Measurements from ENCODE around the gene CRACR2B.

The CRACR2B gene

DNA sequence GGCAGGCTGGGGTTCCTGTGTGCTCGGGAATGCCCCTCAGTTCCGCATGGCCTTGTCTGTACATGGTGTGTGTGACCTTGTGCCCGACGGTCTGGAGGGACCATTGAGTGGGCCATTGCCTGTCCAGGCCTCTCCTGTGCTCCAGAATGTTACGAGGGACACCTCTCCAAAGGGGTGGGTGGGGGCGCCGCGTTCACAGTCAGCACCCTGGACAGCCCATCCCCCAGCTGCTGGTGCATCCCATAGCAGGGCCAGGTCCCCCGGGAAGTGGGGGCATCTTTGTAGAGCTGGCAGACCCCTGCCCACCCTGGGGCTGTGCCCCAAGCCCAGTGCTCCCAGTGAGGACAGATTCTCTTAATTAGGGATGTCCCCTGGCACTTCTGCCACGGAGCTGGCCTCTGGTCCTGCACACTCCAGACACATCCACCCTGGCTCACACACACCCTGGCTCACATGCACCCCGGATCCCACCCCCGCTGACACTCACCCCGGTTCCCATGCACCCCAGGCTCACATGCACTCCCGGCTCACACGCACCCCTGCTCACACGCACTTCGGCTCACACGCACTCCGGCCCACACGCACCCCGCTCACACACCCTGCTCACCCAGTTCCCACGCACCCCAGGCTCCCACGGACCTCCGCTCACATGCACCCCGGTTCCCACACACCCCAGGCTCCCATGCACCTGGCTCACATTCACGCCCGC, 30.5 kb downstream of the CRACR2B start:
- TF ChIP-seq, protein P1, sequence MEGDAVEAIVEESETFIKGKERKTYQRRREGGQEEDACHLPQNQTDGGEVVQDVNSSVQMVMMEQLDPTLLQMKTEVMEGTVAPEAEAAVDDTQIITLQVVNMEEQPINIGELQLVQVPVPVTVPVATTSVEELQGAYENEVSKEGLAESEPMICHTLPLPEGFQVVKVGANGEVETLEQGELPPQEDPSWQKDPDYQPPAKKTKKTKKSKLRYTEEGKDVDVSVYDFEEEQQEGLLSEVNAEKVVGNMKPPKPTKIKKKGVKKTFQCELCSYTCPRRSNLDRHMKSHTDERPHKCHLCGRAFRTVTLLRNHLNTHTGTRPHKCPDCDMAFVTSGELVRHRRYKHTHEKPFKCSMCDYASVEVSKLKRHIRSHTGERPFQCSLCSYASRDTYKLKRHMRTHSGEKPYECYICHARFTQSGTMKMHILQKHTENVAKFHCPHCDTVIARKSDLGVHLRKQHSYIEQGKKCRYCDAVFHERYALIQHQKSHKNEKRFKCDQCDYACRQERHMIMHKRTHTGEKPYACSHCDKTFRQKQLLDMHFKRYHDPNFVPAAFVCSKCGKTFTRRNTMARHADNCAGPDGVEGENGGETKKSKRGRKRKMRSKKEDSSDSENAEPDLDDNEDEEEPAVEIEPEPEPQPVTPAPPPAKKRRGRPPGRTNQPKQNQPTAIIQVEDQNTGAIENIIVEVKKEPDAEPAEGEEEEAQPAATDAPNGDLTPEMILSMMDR (IDR thresholded peaks at IDR 0.05; ENCODE audit: borderline replicate concordance, control extremely low read depth, extremely low read depth, insufficient read depth, missing control alignments): no peak
- no peak for DNase-seq (ENCODE audit: low spot score)
- in situ Hi-C loops (cut with MboI; ENCODE audit: low sequenced_read_pairs, unreplicated experiment): no loop called here

DNA sequence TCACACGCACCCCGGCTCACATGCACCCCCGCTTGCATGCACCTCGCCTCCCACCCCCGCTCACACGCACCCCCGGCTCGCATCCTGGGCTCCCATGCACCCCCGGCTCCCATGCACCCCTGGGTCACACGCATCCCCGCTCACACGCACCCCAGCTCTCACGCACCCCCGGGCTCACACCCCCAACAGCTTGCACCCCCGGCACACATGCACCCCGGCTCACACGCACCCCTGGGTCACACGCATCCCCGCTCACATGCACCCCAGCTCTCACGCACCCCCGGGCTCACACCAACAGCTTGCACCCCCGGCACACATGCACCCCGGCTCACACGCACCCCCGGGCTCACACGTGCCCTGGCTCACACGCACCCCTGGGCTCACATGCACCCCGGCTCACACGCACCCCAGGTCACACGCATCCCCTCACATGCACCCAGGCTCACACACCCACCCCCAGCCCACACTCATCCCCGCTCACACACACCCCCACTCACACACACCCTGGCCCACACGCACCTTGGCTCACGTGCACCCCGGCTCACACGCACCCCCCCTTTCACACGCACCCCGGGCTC, 31.1 kb downstream of the CRACR2B start:
- in situ Hi-C loops (cut with MboI; ENCODE audit: low sequenced_read_pairs, unreplicated experiment): no loop called here
- no peak for DNase-seq (ENCODE audit: low spot score)
- TF ChIP-seq, protein P1 (IDR thresholded peaks at IDR 0.05; ENCODE audit: borderline replicate concordance, control extremely low read depth, extremely low read depth, insufficient read depth, missing control alignments): no peak

DNA sequence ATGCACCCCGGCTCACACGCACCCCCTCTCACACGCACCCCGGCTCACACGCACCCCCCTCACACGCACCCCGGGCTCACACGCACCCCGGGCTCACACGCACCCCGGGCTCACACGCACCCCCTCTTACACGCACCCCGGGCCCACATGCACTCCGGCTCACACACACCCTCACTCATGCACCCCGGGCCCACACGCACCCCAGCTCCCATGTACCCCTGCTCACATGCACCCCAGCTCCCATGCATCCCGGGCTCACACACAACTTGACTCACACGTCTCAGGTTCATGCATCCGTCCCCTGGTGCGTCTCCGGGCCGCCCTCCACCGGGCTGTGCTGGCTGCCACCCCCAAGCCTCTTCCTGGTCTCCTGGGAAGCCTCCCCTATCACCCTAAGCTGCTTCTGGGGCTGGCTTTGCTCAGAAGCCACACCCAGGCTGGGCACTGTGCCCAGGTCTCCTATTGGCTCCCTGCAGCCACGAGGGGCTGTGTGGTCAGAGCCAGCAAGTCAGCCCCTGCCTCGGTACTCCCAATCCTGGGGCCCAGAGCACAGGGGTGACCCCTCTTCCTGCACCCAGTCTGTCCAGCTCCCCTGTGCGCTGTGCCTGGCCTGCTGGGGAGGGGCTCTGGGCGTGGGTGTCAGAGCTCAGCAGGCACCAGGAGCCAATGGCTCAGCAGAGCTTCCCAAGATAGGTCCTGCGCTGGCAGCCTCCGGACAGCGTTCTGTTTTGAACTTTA, 31.8 kb downstream of the CRACR2B start:
- TF ChIP-seq, protein P1 (IDR thresholded peaks at IDR 0.05; ENCODE audit: borderline replicate concordance, control extremely low read depth, extremely low read depth, insufficient read depth, missing control alignments): no peak
- in situ Hi-C loops (cut with MboI; ENCODE audit: low sequenced_read_pairs, unreplicated experiment): no loop called here
- no peak for DNase-seq (ENCODE audit: low spot score)

DNA sequence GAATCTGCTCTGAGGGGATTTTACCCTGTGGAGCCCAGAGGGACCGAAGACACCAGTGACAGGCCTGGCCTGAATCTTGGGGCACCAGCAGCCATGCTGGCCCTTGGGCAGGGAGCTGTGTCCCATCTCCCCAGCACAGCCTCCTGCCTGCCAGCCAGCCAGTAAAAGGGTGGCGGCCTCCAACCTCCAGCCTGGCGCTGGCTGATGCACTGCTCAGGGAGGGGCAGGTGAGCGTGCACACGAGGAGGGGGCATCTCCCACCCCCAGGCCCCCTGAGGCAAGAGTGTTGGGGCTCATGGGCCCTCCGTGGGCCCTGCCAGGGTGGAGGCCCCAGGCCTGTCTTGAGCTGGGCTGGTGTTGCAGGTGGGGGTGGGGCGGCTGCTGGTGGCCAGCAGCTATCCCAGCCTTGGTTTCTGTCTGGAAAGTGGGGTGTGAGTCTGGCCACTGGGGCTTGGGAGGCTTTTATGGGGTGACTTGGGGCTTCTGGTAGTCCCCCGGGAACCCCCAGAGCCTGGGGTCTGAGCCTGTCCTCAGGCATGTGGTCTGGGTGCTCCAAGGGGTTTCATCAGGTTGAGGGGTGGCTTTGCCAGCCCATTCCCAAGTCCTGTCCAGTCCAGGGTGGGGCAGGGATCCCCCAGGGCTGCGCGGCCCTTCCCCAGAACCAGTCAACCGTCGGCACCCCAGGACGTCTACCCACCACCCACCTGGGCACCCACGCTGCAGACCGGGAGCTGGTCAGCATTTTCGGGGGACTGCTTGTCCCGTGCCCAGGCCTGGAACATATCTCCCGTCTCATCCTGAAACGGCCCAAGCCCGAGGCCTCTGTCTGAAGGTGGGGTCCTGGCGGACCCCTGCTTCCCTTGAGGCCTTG, 32.8 kb downstream of the CRACR2B start:
- DNase-seq (ENCODE audit: low spot score): no peak
- TF ChIP-seq, protein P1 (IDR thresholded peaks at IDR 0.05; ENCODE audit: borderline replicate concordance, control extremely low read depth, extremely low read depth, insufficient read depth, missing control alignments): no peak
- in situ Hi-C loops (cut with MboI; ENCODE audit: low sequenced_read_pairs, unreplicated experiment): no loop called here

DNA sequence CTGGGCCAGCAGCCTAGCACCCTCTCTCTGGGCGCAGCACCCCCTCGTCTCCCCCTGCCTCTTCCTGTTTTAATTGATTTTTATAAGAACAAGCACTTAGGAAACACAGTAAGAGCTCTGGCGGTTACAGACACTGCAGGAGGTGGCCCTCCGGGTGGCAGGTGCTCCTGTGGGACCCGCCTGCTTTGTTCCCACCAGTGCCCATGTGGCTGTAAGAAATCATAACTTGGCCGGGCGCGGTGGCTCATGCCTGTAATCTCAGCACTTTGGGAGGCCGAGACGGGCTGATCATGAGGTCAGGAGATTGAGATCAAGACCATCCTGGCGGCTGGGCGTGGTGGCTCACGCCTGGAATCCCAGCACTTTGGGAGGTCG, 33.4 kb downstream of the CRACR2B start:
- TF ChIP-seq, protein P1 (IDR thresholded peaks at IDR 0.05; ENCODE audit: borderline replicate concordance, control extremely low read depth, extremely low read depth, insufficient read depth, missing control alignments): no peak
- in situ Hi-C loops (cut with MboI; ENCODE audit: low sequenced_read_pairs, unreplicated experiment): no loop called here
- DNase-seq (ENCODE audit: low spot score): no peak

DNA sequence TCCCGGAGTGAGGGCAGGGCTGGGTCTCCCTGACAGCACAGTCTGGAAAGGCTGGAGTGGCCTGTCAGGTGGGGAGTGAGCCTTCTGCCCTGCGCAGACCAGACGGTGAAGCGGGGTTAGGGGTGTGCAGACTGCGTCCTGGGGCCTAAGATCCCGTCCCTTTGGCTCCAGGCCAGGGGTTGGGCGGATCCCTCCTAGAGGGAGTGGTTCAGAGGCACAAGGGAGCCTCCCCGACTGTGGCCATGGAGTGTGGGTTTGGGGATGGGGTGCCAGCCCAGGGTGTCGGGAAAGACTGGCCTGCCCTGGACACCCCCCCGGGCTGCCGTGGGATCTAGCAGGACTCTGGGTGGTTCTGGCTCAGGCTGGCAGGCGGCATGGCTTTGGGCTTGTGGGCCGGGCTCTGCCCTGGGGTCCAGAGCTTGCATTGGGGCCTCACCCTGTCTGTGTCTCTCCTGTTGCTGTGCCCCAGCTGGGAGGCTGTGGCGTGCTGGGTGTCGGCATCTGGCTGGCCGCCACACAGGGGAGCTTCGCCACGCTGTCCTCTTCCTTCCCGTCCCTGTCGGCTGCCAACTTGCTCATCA, 34.5 kb downstream of the CRACR2B start:
- in situ Hi-C loops (cut with MboI; ENCODE audit: low sequenced_read_pairs, unreplicated experiment): no loop called here
- TF ChIP-seq, protein P1 (IDR thresholded peaks at IDR 0.05; ENCODE audit: borderline replicate concordance, control extremely low read depth, extremely low read depth, insufficient read depth, missing control alignments): no peak
- no peak for DNase-seq (ENCODE audit: low spot score)
